ENCODE data around the gene NT5DC1. TPM values are rescaled to one million over a fixed set of nuclear protein-coding genes. Genes with fewer than 3 reads are reported as not detected.

NT5DC1 gene
- total RNA-seq, 2 donors from 2014 or later, result 5.6 to 10.9 TPM

DNA sequence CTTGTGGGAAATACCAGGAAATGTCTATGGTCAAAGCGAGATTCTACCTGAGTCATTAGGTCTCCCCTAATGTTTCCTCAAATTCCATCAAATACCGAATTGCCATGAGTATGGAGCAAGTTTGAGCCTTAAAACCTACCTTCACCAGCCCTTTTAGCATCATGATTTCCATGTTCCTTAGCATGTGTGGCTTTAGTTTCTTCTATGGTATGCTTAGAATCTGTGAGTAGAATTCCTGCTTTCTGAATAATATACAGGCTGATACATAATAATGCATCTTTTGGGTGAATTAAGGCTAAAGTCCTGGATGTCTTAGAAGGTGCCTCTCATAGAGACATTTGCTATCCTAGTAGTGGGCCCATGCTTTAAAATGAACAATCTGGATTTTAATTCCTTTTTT lies 121.3 kb downstream of the NT5DC1 start:
- Histone ChIP-seq H3K4me1 (no peaks in the 10 kb centered on the region), H3K4me3 (no peak overlapping the region), H3K27ac (no peak overlapping the region), H3K9me3 (no peaks in the 10 kb centered on the region), H3K36me3 (replicated peaks in 1 of 2; ENCODE audit: insufficient read depth in 1 of 2, low read depth in 2 of 2) (no peaks in the 10 kb centered on the region), H3K27me3 (no peaks in the 10 kb centered on the region)
- no peak for TF ChIP-seq POLR2A (IDR thresholded peaks at IDR 0.05)
- TF ChIP-seq, protein P1, sequence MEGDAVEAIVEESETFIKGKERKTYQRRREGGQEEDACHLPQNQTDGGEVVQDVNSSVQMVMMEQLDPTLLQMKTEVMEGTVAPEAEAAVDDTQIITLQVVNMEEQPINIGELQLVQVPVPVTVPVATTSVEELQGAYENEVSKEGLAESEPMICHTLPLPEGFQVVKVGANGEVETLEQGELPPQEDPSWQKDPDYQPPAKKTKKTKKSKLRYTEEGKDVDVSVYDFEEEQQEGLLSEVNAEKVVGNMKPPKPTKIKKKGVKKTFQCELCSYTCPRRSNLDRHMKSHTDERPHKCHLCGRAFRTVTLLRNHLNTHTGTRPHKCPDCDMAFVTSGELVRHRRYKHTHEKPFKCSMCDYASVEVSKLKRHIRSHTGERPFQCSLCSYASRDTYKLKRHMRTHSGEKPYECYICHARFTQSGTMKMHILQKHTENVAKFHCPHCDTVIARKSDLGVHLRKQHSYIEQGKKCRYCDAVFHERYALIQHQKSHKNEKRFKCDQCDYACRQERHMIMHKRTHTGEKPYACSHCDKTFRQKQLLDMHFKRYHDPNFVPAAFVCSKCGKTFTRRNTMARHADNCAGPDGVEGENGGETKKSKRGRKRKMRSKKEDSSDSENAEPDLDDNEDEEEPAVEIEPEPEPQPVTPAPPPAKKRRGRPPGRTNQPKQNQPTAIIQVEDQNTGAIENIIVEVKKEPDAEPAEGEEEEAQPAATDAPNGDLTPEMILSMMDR (IDR thresholded peaks at IDR 0.05), result no peak
- intact Hi-C loops (cut with DNase I), result no loop called here
- ATAC-seq, result no peak
- DNase-seq, result no peak
- 84 to 96% methylated on average over 2 of the region's 2 CpGs for WGBS, 2 donors

- no peak for TF ChIP-seq POLR2A (IDR thresholded peaks at IDR 0.05)
- TF ChIP-seq, protein P1 (IDR thresholded peaks at IDR 0.05), result no peak
- intact Hi-C loops (cut with DNase I), result no loop called here
- WGBS, 2 donors, result 73 to 79% methylated on average over 3 of the region's 3 CpGs
These were observed 122.7 kb downstream of the NT5DC1 start for GRCh38 chr6:116223355-116223754.

DNA sequence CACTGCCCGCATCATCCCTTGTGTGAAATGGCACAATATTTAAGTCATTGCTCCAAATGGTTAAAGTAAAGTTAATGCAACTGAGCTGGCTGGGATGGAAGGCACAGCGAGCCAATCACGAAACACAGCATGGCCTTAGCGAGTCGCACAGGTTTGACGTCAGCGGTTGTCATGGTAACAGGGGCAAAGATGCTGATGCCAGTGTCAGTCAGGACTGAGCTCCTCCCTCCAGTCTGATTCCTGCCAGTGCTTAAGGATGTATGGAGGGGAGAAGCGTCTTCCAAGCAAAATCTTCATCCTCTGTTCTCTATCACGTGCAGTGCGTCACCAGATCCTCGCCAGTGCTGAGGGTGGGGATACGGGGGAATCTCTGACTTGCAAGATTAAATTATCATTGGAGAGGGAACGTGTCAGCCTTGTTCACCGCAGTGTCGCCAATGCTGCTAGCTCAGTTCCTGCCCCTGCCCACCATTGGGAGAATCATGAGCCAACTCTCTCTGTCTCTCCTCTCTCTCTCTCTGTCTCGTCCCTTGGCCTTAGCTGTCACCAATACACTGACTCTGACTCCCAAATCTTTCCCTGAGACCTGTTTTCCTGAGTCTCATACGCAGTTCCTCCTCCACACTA lies 128.7 kb downstream of the NT5DC1 start:
- no peaks in the 10 kb centered on the region for H3K9me3 ChIP-seq
- H3K27ac ChIP-seq, result no peak overlapping the region
- TF ChIP-seq, protein P1 (IDR thresholded peaks at IDR 0.05), result no peak
- TF ChIP-seq POLR2A (IDR thresholded peaks at IDR 0.05), result no peak
- H3K27me3 ChIP-seq, result no peaks in the 10 kb centered on the region
- peak; percentile 62 for ATAC-seq
- H3K36me3 ChIP-seq (replicated peaks in 1 of 2; ENCODE audit: insufficient read depth in 1 of 2, low read depth in 2 of 2), result no peaks in the 10 kb centered on the region
- H3K4me3 ChIP-seq, result no peak overlapping the region
- peak; percentile 45 to 63 (median 60) for DNase-seq
- intact Hi-C loops (cut with DNase I), result no loop called here
- WGBS, 2 donors, result 87 to 89% methylated on average over 17 of the region's 17 CpGs
- H3K4me1 ChIP-seq, result no peaks in the 10 kb centered on the region

More at GRCh38 chr6:116223355-116223754, 122.7 kb downstream of the NT5DC1 start:
- Histone ChIP-seq H3K27ac (no peak overlapping the region), H3K4me1 (no peaks in the 10 kb centered on the region), H3K9me3 (no peaks in the 10 kb centered on the region), H3K36me3 (replicated peaks in 1 of 2; ENCODE audit: insufficient read depth in 1 of 2, low read depth in 2 of 2) (no peaks in the 10 kb centered on the region), H3K27me3 (no peaks in the 10 kb centered on the region), H3K4me3 (no peak overlapping the region)
- ATAC-seq (no peak), DNase-seq (no peak)

- TF ChIP-seq POLR2A (IDR thresholded peaks at IDR 0.05), result no peak
- TF ChIP-seq, protein P1 (IDR thresholded peaks at IDR 0.05), result no peak
- no peaks in the 10 kb centered on the region for H3K36me3 ChIP-seq (replicated peaks in 1 of 2; ENCODE audit: insufficient read depth in 1 of 2, low read depth in 2 of 2)
- H3K27ac ChIP-seq, result no peak overlapping the region
- no peaks in the 10 kb centered on the region for H3K9me3 ChIP-seq
- H3K4me1 ChIP-seq, result no peaks in the 10 kb centered on the region
- WGBS, 2 donors, result 52 to 57% methylated on average over 3 of the region's 3 CpGs
- no peaks in the 10 kb centered on the region for H3K27me3 ChIP-seq
- no peak for DNase-seq
- intact Hi-C loops (cut with DNase I), result no loop called here
- peak; percentile 40 for ATAC-seq
- H3K4me3 ChIP-seq, result no peak overlapping the region
These were observed 134.0 kb downstream of the NT5DC1 start for GRCh38 chr6:116234689-116235088.

DNA sequence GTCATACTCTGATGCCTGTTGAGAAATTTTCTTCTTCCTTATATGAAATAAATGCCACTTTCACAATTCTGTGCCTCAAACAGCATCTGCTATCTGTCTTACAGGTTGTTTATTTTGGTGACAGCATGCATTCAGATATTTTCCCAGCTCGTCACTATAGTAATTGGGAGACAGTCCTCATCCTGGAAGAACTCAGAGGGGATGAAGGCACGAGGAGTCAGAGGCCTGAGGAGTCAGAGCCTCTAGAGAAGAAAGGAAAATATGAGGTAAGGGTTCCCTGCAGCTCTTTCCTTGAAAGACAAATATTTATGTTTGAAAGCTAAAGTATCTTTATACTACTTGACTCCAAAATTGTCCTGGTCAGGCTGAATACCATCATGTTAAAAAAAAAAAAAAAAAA lies 137.4 kb downstream of the NT5DC1 start:
- Histone ChIP-seq H3K27ac (no peak overlapping the region), H3K4me1 (no peaks in the 10 kb centered on the region), H3K9me3 (no peaks in the 10 kb centered on the region), H3K36me3 (replicated peaks in 1 of 2; ENCODE audit: insufficient read depth in 1 of 2, low read depth in 2 of 2) (no peaks in the 10 kb centered on the region), H3K4me3 (no peak overlapping the region), H3K27me3 (no peaks in the 10 kb centered on the region)
- DNase-seq (no peak), ATAC-seq (no peak)
- intact Hi-C loops (cut with DNase I), result no loop called here
- 81 to 89% methylated on average over 2 of the region's 2 CpGs for WGBS, 2 donors
- TF ChIP-seq, protein P1 (IDR thresholded peaks at IDR 0.05), result no peak
- no peak for TF ChIP-seq POLR2A (IDR thresholded peaks at IDR 0.05)

Measured in body of pancreas (tissue), 4 donors.